HG03457 (cell line): Measurements from ENCODE around the gene WWOX.

Experiments
- ATAC-seq: cut with Tn5 transposase; IDR thresholded peaks from one replicate; pipeline ENCODE4 v1.9.1; 2021; ENCODE audit warnings: moderate number of reproducible peaks; ENCODE audit not compliant: unreplicated experiment

WWOX gene

DNA sequence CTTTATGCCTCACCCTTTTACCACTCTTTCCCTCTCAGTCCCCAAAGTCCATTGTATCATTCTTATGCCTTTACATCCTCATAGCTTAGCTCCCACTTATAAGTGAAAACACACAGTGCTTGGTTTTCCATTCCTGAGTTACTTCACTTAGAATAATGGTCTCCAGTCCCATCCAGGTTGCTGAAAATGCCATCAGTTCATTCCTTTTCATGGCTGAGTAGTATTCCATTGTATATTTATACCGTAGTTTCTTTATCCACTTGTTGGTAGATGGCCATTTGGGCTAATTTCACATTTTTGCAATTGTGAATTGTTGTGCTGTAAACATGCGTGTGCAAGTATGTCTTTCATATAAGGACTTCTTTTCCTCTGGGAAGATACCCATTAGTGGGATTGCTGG, 597.3 kb downstream of the WWOX start:
- ATAC-seq, result no peak

DNA sequence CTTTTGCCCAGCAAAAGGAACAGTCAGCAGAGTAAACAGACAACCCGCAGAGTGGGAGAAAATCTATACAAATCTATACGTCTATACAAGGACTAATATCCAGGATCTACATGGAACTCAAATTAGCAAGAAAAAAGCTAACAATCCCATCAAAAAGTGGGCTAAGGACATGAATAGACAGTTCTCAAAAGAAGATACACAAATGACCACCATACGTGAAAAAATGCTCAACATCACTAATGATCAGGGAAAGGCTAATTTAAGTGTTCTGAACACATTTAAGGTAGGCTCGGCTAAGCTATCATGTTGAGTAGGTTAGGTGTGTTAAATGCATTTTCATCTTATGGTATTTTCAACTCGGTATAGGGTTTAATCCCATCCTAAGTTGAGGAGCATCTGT, 598.0 kb downstream of the WWOX start:
- ATAC-seq, result no peak

DNA sequence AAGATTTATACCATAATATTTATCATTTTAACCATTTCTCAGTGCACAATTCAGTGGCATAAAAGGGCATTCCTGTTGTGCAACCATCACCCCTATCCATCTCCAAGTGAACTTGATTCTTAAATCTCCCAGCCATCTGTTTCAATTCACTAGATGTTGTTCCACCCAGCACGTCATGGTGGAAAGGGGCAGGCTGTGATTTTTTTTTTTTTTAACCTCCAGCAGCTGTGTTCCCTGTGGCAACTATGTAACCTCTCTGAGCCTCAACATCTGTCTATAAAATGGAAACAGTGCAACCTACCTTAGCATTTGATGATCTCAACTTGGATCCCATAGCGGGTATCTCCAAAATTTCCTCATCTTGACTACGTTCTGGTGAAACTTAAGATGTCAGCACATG, 604.5 kb downstream of the WWOX start:
- no peak for ATAC-seq

DNA sequence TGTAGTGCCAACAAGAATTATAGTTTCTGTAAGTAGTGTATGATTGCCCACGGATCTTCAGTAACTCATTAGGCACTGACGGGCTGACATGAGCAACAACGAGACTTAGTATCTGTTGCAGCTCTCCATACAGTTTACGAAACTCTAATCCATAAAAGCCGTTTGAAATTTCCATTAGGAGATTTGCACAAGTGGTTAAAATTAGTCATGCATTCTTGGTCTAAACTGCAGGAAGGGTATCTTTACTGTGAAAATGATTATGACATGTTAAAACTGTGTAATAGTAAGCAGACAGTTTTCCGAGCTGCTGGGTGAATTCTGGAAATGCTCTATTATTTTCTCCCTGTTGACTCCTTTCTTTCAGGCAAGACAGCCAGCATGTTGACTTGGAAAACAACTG, 605.0 kb downstream of the WWOX start:
- ATAC-seq, result no peak

DNA sequence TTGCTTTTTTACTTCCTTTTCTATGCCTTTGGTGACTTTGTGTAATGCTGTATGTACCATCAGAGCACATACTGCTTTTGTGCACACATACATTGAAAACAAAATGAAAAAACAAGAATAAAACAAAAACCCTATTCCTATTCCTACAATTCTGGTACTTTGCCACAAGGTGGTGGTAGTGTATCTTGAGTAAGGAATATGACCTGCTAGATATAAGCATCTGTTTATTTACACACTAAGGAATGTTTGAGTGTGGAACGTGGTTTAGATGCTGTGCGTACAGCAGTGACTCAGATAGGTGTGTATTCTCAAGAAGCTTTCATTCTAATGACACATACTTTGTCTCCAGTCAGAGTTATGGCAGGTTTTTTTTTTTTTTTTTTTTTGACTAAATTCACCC, 606.2 kb downstream of the WWOX start:
- no peak for ATAC-seq

DNA sequence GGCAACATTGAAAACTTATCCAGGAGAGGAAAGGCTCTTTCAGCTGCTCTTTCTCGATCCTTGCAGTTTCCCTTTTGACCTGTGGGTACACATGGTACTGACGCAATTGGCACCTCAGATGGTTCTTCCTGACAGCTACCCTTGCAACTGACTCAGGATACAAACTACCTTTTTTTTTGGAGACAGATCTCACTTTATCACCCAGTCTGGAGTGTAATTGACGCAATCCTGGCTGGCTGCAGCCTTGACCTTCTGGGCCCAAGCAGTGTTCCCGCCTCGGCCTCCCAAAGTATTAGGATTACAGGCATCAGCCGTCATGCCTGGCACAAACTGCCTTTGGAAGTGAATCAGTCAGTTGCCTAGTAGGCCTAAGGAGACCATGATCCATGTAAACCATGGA, 607.2 kb downstream of the WWOX start:
- ATAC-seq, result no peak

DNA sequence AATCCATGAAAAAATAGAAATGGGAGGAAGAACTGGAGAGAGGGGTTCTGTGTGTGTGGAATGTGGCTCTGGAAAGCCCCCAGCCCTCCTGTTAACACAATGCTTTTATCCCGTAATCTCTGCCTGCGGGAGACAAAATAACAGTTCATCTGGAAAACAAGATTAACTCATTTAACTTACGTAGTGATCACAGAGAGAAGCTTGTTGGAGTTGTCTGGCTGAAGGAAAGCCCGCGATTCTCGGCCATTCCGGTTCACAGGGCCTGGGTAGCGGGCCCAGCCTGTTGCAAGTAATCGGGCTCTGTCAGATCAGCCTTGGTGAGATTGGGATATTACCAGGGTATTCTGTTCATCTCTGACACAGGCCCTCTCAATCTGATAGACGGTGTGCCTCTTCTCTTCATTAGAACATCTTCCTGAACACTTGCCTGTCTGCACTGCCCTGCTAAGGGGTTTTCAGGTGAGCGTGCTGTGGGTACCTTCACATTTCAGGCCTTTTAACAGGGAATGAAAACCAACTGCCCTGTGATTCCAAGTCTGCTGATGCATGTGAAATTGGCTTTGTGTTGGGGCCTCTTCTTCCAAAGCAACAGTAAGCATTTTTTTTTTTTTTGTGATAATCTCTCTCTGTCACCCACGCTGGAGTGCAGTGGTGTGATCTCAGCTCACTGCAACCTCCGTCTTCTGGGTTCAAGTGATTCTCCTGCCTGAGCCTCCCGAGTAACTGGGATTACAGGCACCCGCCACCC, 609.9 kb downstream of the WWOX start:
- no peak for ATAC-seq

DNA sequence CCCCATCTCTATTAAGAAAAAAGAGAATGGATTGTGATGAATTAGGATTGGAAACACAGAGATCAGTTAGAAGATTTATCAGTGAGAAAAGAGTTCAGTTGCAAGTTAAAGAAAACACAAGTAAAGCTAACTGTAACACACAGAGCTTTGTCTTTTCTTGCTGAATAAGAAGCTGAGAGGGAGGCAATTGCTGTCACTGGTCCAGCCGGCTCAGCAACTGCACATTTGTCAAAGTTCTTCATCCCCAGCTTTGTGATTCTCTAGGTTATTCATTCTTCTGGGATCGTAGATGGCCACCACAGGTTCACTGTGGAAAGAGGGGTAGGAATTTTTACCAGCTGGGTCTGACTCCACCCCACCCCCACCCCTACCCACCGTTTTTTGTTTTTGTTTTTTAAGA, 615.7 kb downstream of the WWOX start:
- ATAC-seq, result no peak

DNA sequence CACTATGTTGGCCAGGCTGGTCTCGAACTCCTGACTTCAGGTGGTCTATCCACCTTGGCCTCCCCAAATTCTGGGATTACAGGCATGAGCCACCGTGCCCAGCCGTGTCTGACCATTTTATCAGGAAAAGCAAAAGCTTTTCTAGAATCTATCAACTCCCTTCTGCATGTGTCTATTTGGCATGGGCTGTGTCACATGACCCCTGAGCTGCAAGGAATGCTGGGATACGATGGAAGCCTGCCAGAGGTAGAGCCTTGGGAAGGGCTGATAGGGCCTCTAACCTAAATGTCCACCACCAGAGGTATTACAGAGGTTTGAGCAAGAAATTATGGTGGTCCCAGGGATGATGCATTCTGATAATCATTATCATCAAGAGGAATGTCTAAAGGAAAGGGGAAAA, 616.2 kb downstream of the WWOX start:
- ATAC-seq, result no peak

DNA sequence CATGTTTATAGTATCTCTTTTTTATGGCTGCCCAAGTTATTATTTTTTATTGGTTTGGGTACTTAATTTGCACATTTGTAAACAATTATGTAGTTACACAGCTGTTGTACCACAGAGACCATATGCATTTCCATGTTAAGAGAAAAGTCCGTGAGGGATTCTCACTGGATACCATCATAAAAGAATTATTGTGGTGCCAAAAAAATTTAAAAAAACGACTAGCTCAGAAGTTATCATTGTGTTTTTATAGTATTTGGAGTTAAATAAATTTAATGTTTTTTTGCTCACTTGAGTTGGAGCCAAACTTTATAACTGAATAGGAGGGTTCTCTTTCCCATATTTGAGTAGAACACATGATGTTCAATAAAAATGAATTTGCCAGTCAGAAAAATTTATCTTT, 618.7 kb downstream of the WWOX start:
- ATAC-seq, result no peak

DNA sequence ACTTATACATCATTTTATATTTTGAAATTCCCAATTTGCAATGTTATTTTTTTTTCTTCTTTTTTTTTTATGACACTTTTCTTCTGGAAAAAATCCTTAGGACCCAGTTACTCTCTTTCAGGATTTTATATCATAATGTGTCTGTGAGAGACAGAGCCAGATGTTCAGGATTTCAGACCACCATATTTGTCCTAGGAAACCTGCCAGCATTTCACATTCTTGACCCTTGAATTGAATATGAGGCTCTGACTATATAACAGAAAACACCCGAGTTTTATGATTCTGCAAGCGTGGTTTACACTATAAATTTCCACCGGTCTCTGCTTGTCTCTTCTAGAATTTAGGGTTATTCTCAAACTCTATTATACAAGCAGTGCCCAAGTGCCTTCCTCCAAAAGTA, 621.0 kb downstream of the WWOX start:
- ATAC-seq, result no peak

DNA sequence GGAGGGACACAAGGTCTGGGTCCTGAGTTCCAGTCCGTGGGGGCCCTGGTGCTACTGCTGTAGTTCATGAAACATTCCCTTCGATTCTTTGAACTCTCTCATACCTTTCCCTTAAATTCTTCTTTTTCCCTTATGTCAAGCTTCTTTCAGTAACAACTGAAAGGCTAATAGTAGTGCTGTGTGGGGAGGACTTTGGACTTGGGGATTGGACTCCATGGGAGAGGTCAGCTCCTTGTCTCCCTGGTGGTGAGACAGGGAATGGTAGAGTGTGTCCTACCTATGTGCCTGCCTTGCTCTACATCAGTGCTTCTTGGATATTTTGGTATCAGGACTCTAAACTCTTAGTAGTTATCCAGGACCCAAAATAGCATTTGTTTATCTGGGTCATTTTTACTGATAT, 628.1 kb downstream of the WWOX start:
- no peak for ATAC-seq

DNA sequence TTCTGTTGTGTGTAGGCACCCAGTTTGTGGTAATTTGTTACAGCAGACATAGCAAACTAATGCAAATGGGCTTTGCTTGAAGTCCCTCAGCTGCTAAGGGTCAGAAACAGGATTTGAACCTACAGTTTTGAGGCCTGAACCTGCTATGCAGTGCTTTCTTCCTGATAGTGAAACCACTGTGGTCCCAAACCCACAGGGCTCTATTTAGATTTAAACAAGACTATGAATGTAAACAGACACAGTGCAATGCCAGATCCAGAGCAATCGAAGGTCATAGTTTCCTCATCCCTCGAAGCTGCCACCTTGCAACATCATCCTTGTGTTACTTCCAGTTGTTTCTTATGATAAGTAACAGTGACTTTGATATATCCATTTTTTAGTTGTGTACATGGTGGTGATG, 630.2 kb downstream of the WWOX start:
- ATAC-seq, result no peak

DNA sequence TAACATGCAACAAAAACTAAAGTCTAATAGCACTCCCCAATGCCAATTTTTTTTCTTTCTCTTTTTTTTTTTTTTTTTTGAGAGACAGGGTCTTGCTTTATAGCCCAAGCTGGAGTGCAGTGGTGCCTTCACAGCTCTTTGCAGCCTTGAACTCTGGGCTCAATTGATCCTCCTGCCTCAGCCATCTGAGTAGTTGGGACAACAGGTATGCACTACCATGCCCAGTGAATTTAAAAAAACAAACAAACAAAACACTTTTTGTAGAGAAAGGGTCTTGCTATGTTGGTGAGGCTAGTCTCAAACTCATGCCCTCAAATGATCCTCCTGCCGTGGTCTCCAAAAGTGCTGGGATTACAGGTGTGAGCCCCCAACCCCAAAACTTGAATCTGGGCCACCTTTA, 632.3 kb downstream of the WWOX start:
- ATAC-seq, result no peak

DNA sequence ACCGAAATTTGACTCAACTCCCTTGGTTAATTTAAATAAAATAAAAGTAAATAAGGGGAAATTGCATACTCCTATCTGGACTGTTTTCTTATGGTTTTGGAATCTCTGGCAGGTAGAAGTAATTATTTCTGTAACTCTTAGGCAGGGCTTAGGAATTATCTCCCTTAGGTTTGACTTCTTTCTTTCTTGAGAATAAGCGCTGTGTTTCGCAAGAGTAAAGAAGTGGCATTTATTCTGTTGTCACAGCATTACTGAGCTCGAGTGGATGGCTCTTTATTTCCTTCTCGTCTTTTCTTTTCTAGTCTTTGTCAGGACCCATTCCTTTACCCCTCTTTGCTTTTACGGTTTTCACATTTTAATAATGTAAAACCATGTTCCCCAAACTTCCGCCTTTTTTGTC, 633.2 kb downstream of the WWOX start:
- no peak for ATAC-seq

DNA sequence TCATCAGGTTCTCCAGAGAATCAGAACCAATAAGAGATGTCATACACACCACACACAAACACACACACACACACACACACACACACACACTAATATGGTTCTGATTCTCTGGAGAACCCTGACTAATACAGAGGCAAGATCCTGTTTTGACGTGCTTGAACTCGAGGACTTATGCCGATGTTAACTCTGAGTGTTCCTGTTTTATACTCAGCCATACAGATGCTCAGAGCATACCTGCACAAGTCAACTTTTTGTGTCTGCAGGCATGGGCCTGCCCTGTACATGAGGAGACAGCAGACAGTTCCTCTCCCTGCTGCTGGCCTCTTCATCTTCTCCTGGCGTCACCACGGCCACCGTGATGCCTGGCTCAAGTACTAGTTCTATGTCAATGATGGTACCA, 635.9 kb downstream of the WWOX start:
- no peak for ATAC-seq

DNA sequence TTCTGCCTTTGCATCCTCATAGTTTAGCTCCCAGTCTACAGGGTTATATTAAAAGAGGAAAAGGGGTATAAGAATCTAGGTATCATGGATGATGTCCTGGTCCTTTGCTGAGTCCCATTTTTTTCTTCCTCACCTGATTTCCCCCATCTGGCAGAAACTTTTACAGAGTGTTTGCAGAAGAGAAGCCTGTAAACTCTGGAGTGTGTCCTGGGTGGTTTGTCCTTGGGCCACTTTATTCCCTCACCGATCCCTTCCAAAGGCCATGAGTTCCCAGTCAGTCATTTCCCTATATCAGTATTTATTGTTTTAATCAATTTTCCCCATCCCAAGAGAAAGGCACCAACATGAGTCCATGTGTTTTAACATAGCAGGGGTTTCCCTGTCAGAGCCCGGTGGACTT, 638.2 kb downstream of the WWOX start:
- no peak for ATAC-seq

DNA sequence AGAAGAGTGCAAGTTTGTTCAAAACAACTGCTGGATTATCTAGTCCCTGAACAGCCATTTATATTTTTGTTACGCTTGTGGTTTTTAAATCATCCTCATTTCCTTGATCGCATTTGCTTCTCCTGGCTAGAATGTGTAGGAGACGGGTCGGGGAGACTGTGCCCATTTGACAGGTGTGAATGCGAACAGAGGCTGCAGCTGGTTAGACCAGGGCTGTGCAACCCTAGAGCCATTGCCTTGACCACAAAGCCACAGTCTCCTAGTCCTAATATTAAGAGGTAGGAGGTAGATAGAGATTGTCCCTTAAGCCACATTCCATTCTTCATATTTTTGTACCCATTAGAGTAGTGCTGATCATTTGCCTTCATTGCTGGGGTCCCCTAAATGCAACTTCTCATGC, 639.1 kb downstream of the WWOX start:
- ATAC-seq, result no peak

DNA sequence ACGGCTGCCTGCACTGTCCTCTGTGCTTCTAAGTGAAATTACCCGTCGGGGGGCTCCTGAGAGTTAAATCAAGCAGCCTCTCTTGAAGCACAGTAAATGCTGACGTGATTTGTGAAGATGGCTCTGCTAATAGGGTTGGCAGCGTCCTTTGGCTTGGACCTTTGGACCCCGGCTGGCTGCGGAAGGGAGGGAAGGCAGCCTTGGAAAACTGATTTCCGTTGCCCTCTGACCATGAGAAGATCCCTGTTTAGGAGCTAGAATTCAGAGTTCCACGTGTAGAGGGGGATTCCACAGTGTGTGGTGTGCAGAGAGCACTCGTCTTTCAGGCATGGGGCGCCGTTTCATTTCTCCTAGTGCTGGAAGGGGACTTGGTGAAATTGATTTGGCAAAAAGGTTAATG, 640.8 kb downstream of the WWOX start:
- no peak for ATAC-seq

DNA sequence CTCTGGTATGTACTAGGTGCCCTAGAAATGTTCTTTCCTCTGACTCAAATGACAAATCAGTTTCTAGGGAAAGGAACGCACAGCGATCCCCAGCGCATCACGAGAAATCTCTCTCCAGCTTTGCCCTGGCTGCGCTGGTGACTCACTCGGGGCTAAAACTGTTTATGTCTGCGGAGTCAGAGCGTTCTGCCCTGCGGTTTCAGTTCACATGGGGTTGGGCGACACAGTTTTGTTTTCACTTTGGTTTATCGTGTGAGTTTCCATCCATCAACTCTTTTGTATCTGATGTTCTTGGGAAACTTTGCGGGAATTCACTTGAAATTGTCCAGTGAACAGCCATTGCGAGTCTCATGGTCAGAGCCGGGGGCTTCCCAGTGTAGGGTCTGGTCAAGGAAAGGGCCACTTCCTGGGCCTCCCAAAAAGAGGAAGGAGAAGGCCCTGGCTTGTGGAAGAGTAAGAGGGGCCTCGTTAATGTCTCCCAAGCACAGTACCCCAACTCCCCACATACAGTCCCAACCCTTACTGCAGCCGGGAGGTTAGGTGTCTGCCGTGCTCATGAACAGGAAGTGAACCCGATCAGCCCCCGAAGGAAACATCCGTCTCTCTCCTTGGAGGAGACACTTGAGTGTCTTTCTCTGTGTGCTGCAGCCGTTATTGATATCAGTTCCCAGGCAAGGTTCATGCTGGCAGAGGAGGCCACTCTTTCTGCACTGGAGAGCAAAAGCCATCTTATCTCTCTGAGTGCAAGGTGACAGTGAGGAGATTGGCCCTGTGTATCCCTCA, 643.2 kb downstream of the WWOX start:
- ATAC-seq, result peak; percentile 85

DNA sequence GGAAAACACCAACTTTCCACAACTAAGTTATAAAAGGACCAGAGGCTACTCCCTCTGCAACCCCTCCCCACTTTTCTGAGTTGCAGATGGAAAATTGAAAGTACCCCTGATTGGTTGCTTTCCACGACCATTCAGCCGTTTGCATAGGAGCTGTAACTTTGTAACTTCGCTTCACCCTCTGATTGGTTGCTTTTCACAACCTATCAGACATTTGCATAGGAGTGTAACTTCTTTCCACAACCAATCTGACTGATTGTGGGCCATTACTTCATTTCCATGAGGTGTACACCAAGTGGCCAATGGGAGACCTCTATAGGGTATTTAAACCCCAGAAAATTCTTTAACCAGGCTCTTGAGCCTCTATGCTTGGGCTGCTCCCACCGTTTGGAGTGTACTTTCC, 644.1 kb downstream of the WWOX start:
- ATAC-seq, result no peak

DNA sequence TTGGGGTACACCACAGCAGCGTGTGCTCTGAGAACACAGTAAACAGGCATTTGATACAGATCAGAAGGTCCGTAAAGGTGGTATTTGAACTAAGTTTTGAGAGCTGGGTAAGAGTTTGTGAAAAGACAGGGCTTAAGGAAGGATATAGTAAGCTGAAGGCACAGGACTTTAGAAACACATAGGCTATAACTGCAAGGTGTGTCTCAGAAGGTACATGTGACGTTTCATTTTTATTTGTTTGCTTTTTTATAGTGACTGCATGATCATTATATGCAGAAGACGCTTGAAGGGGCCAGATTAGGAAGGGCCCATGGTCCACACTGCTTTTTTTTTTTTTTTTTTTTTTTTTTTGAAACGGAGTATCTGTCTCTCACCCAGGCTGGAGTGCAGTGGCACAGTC, 644.6 kb downstream of the WWOX start:
- no peak for ATAC-seq

DNA sequence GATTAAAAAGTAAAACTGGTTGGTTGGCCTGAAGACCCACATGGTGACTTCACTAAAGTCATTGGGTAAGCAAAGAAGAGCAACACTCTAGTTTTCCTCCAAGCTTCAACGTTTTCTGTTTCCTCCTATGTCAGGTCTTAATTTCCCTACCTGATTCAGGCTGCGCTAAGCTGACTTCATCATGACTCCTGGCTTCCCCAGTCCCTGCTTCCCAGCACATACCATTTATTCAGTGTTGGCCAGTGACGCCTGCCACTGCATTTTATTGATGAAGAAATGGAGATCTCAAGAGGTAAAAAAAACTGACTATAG, 645.3 kb downstream of the WWOX start:
- ATAC-seq, result no peak
